ENCODE measurements around the gene SCUBE1.

The SCUBE1 gene

DNA sequence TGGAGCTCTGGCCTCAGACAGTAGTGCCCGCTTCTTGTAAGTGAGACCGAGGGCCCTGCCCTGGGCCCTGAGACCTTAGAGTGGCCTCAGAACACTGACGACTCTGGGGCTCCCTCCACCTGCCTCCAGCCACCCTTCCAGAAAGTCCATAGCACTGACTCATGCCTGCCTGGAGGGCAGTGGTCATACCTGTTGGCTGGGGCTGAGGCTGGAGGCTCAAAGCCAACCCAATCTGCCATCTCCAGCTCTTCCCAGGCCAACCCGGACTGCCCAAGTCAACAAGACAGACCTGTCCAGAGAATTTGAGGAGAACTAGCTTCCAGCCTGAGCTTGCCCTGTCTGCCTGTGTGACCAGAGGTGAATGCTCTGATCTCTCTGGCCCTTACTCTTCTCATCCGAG, 89.3 kb downstream of the SCUBE1 start:
- Histone ChIP-seq H3K9me3 (ENCODE audit: insufficient read depth, low read depth, low read length) (peaks cover 5% of the 10 kb centered on the region), H3K23ac (ENCODE audit: low read length) (no peak overlapping the region), H4K8ac (ENCODE audit: low read depth, low read length) (no peak overlapping the region)

DNA sequence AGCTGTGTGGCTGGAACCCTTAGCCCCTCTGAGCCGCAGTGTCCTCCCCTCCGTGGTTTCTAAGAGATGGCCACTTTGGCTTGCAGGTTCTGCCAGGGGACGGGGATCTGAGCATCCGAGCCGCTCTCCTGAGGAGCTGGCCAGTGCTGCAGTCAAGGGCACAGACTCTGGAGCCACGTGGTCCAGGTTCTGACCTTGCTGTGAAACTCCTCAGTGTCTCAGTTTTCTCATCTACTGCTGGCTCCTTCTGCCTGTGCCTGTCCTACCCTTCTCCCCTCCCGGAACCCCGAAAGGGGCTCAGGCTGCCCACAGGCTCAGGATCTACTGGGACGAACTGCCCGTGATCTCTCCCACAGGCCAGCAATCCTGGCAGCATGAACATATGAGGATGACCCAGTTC, 90.9 kb downstream of the SCUBE1 start:
- Histone ChIP-seq H3K4ac (ENCODE audit: low read depth, low read length) (no peak overlapping the region), H3K18ac (ENCODE audit: low read length) (no peak overlapping the region), H3K79me1 (ENCODE audit: low read length) (no peaks in the 10 kb centered on the region), H2AFZ (ENCODE audit: insufficient read depth, low read length, poor library complexity) (no peak overlapping the region), H2BK12ac (ENCODE audit: low read length) (no peak overlapping the region), H3K4me2 (ENCODE audit: low read length) (no peak overlapping the region), H3K4me1 (ENCODE audit: control insufficient read depth in 1 of 2, insufficient read depth in 2 of 2, low read length in 2 of 2) (peaks cover 6 to 9% of the 10 kb centered on the region in 2 experiments), H3K14ac (ENCODE audit: low read length) (no peak overlapping the region), H2BK5ac (ENCODE audit: low read depth, low read length, poor library complexity) (no peak overlapping the region), H3K9me3 (ENCODE audit: insufficient read depth, low read depth, low read length) (peaks cover 7% of the 10 kb centered on the region), H4K12ac (ENCODE audit: low read depth, low read length) (no peak overlapping the region), H3K36me3 (ENCODE audit: control insufficient read depth in 1 of 2, insufficient read depth in 2 of 2, low read length in 2 of 2) (no peaks in the 10 kb centered on the region), H3K9ac (ENCODE audit: low read length) (no peak overlapping the region), H3K27ac (ENCODE audit: low read depth, low read length) (no peak overlapping the region), H3K23ac (ENCODE audit: low read length) (no peak overlapping the region), H3K4me3 (ENCODE audit: low read depth, low read length) (no peak overlapping the region), H4K91ac (ENCODE audit: low read depth, low read length) (no peak overlapping the region), H2AK5ac (ENCODE audit: low read length) (no peak overlapping the region), H3K27me3 (ENCODE audit: insufficient read depth, low read length) (peaks cover 2% of the 10 kb centered on the region), H4K8ac (ENCODE audit: low read depth, low read length) (no peak overlapping the region), H2BK120ac (ENCODE audit: insufficient read depth, low read length, poor library complexity) (no peak overlapping the region), H3K79me2 (ENCODE audit: control insufficient read depth, insufficient read depth, low read length, poor library complexity) (no peaks in the 10 kb centered on the region)
- WGBS (ENCODE audit: extremely low coverage, insufficient coverage, insufficient read length), result no CpG with 5 or more reads among the region's 10 CpGs
- no peak for DNase-seq

More for the DNA sequence above, 89.3 kb downstream of the SCUBE1 start:
- no peak overlapping the region for H4K91ac ChIP-seq (ENCODE audit: low read depth, low read length)
- no peaks in the 10 kb centered on the region for H3K79me2 ChIP-seq (ENCODE audit: control insufficient read depth, insufficient read depth, low read length, poor library complexity)
- WGBS (ENCODE audit: extremely low coverage, insufficient coverage, insufficient read length), result no CpG with 5 or more reads among the region's 5 CpGs
- peak; percentile 82 to 87 for DNase-seq
- H3K4me3 ChIP-seq (ENCODE audit: low read depth, low read length), result no peak overlapping the region
- H3K36me3 ChIP-seq (ENCODE audit: control insufficient read depth in 1 of 2, insufficient read depth in 2 of 2, low read length in 2 of 2), result no peaks in the 10 kb centered on the region
- peaks cover 2% of the 10 kb centered on the region for H3K27me3 ChIP-seq (ENCODE audit: insufficient read depth, low read length)
- H3K18ac ChIP-seq (ENCODE audit: low read length), result no peak overlapping the region
- no peak overlapping the region for H2BK12ac ChIP-seq (ENCODE audit: low read length)
- H3K9ac ChIP-seq (ENCODE audit: low read length), result no peak overlapping the region
- no peak overlapping the region for H2AK5ac ChIP-seq (ENCODE audit: low read length)
- H3K14ac ChIP-seq (ENCODE audit: low read length), result no peak overlapping the region
- H4K12ac ChIP-seq (ENCODE audit: low read depth, low read length), result no peak overlapping the region
- H3K27ac ChIP-seq (ENCODE audit: low read depth, low read length), result no peak overlapping the region
- H2AFZ ChIP-seq (ENCODE audit: insufficient read depth, low read length, poor library complexity), result no peak overlapping the region
- H3K4ac ChIP-seq (ENCODE audit: low read depth, low read length), result no peak overlapping the region
- no peaks in the 10 kb centered on the region for H3K79me1 ChIP-seq (ENCODE audit: low read length)
- H3K4me2 ChIP-seq (ENCODE audit: low read length), result no peak overlapping the region
- H2BK120ac ChIP-seq (ENCODE audit: insufficient read depth, low read length, poor library complexity), result no peak overlapping the region
- H2BK5ac ChIP-seq (ENCODE audit: low read depth, low read length, poor library complexity), result no peak overlapping the region
- H3K4me1 ChIP-seq (ENCODE audit: control insufficient read depth in 1 of 2, insufficient read depth in 2 of 2, low read length in 2 of 2), result peaks cover 6 to 9% of the 10 kb centered on the region in 2 experiments

DNA sequence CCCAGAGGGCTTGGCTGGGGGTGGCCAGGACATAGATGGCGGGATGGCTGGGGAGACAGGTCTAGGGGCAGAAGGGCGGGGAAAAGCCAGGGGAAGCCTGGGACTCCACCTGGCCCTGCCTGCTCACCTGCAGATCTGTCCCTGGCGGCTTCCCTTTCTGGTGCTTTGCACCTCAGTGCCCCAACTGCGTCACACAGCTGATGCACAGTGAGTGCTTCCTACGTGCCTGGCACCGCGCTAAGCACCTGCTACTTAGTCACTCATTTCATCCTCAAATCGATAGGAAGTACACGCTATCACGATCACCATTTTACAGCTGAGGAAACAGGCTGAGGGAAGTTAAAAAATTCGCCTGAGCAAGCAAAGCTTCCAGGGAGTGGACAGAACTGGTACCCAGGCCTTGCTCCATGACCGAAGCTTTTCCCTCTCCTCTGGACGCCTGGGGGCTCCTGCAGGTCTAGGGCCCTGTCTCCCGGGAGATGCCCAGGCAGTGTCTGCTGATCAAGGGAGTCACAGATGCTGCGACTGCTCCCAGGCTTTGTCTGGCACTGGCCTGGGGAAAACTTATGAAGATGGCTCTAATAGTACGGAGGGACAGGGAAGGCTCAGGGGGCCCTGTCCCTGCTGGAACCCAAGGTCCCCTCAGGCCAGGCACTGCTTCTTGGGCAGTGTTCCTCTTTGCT, 93.2 kb downstream of the SCUBE1 start:
- no CpG with 5 or more reads among the region's 16 CpGs for WGBS (ENCODE audit: extremely low coverage, insufficient coverage, insufficient read length)

DNA sequence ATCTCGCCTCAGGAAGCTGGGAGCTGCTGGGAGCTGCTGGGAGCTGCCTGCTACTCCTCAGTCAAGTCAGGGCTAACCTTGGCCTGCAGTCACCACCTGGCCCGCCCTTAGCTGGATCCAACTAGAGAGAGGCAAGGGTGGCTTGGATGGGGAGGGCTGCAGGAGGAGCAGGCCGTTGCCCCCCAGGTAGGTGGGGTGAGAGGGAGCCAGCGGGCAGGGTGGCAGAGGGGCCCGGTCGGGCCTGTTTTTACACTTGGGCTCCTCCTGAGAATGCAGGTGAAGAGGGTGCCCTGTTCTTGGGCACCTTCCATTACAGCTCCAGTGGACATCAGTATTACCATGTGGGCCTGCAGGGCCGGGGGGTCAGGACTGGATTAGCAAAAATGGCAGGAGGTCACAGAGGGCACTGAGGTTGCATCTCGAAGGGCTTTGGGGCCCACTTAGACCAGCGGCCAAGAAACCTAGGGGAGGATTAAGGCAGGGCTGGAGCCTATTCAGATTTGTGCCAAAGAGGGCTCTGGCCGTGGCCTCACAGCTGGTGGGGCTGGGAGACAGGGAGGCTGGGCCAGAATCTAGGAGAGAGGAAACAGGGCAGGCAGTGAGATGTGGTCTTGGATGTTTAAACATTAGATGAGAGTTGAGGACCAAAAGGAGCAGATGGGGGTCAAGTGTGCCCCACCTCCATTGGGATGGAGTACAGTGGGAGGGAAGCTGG, 95.5 kb downstream of the SCUBE1 start:
- Histone ChIP-seq H2BK5ac (ENCODE audit: low read depth, low read length, poor library complexity) (no peak overlapping the region), H3K9ac (ENCODE audit: low read length) (no peak overlapping the region), H4K12ac (ENCODE audit: low read depth, low read length) (no peak overlapping the region), H2BK12ac (ENCODE audit: low read length) (no peak overlapping the region), H2BK120ac (ENCODE audit: insufficient read depth, low read length, poor library complexity) (no peak overlapping the region), H2AFZ (ENCODE audit: insufficient read depth, low read length, poor library complexity) (no peak overlapping the region), H3K36me3 (ENCODE audit: control insufficient read depth in 1 of 2, insufficient read depth in 2 of 2, low read length in 2 of 2) (no peaks in the 10 kb centered on the region), H3K79me2 (ENCODE audit: control insufficient read depth, insufficient read depth, low read length, poor library complexity) (no peaks in the 10 kb centered on the region), H3K4me1 (ENCODE audit: control insufficient read depth in 1 of 2, insufficient read depth in 2 of 2, low read length in 2 of 2) (no peaks in the 10 kb centered on the region), H3K14ac (ENCODE audit: low read length) (no peak overlapping the region), H3K9me3 (ENCODE audit: insufficient read depth, low read depth, low read length) (peaks cover 6% of the 10 kb centered on the region), H3K79me1 (ENCODE audit: low read length) (no peaks in the 10 kb centered on the region), H4K91ac (ENCODE audit: low read depth, low read length) (no peak overlapping the region), H3K18ac (ENCODE audit: low read length) (no peak overlapping the region), H2AK5ac (ENCODE audit: low read length) (no peak overlapping the region), H3K27ac (ENCODE audit: low read depth, low read length) (no peak overlapping the region), H4K8ac (ENCODE audit: low read depth, low read length) (no peak overlapping the region), H3K27me3 (ENCODE audit: insufficient read depth, low read length) (no peaks in the 10 kb centered on the region), H3K23ac (ENCODE audit: low read length) (no peak overlapping the region), H3K4ac (ENCODE audit: low read depth, low read length) (no peak overlapping the region), H3K4me2 (ENCODE audit: low read length) (no peak overlapping the region), H3K4me3 (ENCODE audit: low read depth, low read length) (no peak overlapping the region)
- DNase-seq, result no peak
- no CpG with 5 or more reads among the region's 10 CpGs for WGBS (ENCODE audit: extremely low coverage, insufficient coverage, insufficient read length)

More for the DNA sequence above, 93.2 kb downstream of the SCUBE1 start:
- Histone ChIP-seq H2BK5ac (ENCODE audit: low read depth, low read length, poor library complexity) (no peak overlapping the region), H3K27me3 (ENCODE audit: insufficient read depth, low read length) (no peaks in the 10 kb centered on the region), H3K9ac (ENCODE audit: low read length) (no peak overlapping the region), H3K4me3 (ENCODE audit: low read depth, low read length) (no peak overlapping the region), H2AFZ (ENCODE audit: insufficient read depth, low read length, poor library complexity) (no peak overlapping the region), H2AK5ac (ENCODE audit: low read length) (no peak overlapping the region), H3K18ac (ENCODE audit: low read length) (no peak overlapping the region), H3K4me1 (ENCODE audit: control insufficient read depth in 1 of 2, insufficient read depth in 2 of 2, low read length in 2 of 2) (peaks cover 6 to 9% of the 10 kb centered on the region in 2 experiments), H3K9me3 (ENCODE audit: insufficient read depth, low read depth, low read length) (peaks cover 4% of the 10 kb centered on the region), H3K36me3 (ENCODE audit: control insufficient read depth in 1 of 2, insufficient read depth in 2 of 2, low read length in 2 of 2) (no peaks in the 10 kb centered on the region), H3K4me2 (ENCODE audit: low read length) (no peak overlapping the region), H4K12ac (ENCODE audit: low read depth, low read length) (no peak overlapping the region), H3K27ac (ENCODE audit: low read depth, low read length) (no peak overlapping the region), H3K4ac (ENCODE audit: low read depth, low read length) (no peak overlapping the region), H2BK12ac (ENCODE audit: low read length) (no peak overlapping the region), H3K14ac (ENCODE audit: low read length) (no peak overlapping the region), H4K91ac (ENCODE audit: low read depth, low read length) (no peak overlapping the region), H4K8ac (ENCODE audit: low read depth, low read length) (no peak overlapping the region), H3K23ac (ENCODE audit: low read length) (no peak overlapping the region), H2BK120ac (ENCODE audit: insufficient read depth, low read length, poor library complexity) (no peak overlapping the region), H3K79me2 (ENCODE audit: control insufficient read depth, insufficient read depth, low read length, poor library complexity) (no peaks in the 10 kb centered on the region), H3K79me1 (ENCODE audit: low read length) (no peaks in the 10 kb centered on the region)
- no peak for DNase-seq
